HG03103 (cell line): ENCODE measurements around the gene AGRN.
"Not testable (repeated sequence)": the region's sequence is repeated elsewhere in the genome, so short reads cannot be mapped to it uniquely, and the experiment has no call there.

Experiments
- ATAC-seq: cut with Tn5 transposase; IDR thresholded peaks from one replicate; pipeline ENCODE4 v1.9.1; 2021; ENCODE audit warnings: low read depth; ENCODE audit not compliant: unreplicated experiment

Gene AGRN

DNA sequence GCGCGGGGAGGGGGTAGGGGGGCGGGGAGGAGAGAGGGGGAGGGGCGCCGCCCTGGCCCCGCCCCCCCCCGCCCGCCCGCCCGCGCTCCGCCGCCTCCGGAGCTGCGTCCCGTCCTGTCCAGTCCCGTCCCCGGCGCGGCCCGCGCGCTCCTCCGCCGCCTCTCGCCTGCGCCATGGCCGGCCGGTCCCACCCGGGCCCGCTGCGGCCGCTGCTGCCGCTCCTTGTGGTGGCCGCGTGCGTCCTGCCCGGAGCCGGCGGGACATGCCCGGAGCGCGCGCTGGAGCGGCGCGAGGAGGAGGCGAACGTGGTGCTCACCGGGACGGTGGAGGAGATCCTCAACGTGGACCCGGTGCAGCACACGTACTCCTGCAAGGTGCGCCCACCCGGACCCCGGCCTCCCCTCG, at the start of gene AGRN:
Gene AGRN (plus strand): TSS at position 121 of the 405 bp plus-strand sequence. CDS start 53 bp downstream, at position 174.
- peak; percentile 29 for ATAC-seq

- ATAC-seq = no peak
These were observed 49.5 kb upstream of the AGRN start for GRCh38 chr1:970242-970972.

DNA sequence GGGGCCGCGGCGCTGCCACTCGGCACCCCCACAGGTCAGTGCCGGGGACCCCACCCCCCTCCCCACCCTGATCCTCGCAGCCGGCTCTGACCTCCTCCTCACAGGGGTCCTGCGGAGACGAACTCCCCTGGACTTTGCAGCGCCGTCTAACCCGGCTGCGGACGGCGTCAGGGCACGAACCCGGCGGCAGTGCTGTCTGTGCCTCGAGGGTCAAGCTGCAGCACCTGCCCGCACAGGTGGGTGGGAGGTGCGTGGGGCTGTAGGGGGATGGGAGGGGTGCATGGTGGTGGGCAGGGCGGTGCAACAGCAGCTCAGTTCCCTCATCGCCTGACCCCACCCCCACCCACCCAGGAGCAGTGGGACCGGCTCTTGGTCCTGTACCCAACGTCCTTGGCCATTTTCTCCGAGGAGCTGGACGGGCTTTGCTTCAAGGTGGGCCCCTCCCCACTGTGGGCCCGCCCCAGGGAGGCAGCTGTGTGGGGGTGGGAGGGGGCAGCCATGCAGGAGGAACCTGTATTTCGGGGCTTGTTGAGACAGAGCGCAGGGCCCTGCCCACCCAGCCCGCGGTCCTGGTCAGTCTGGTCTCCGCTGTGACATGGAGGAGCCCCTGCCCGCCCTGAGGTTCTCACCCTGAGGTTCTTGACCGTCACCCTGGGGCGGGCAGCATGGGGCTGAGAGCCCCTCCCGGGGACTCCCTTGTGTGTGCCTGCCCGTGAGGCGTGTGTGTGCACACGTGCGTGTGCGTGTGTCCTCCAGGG, 48.8 kb upstream of the AGRN start:
- no peak for ATAC-seq

- no peak for ATAC-seq
These were observed 48.0 kb upstream of the AGRN start for GRCh38 chr1:971751-972506.

GRCh38 chr1:972726-973458, 47.0 kb upstream of the AGRN start:
- no peak for ATAC-seq

GRCh38 chr1:973459-974292, 46.2 kb upstream of the AGRN start:
- ATAC-seq = no peak

DNA sequence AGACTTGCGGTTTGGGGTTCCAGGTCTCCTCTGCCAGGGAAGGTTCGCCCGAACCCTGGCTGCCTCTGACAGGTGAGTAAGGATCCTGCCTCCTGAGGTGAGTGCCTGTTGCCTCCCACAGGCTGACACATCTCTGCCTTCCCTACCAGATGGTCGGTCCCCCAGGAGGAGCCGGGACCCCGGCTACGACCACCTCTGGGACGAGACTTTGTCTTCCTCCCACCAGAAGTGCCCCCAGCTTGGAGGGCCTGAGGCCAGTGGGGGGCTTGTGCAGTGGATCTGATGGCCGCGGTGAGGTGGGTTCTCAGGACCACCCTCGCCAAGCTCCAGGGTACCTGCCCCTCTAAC, 45.7 kb upstream of the AGRN start:
- no peak for ATAC-seq

- ATAC-seq = no peak
These were observed 45.1 kb upstream of the AGRN start for GRCh38 chr1:974687-975328.

- ATAC-seq = no peak
These were observed 44.6 kb upstream of the AGRN start for GRCh38 chr1:975365-975764.

GRCh38 chr1:975896-976683, 43.8 kb upstream of the AGRN start:
- ATAC-seq = no peak

GRCh38 chr1:976791-977190, 43.1 kb upstream of the AGRN start:
- ATAC-seq = not testable (repeated sequence)

- no peak for ATAC-seq
These were observed 41.7 kb upstream of the AGRN start for GRCh38 chr1:978069-978834.

- no peak for ATAC-seq
These were observed 40.8 kb upstream of the AGRN start for GRCh38 chr1:978835-979743.

GRCh38 chr1:979744-980072, 40.2 kb upstream of the AGRN start:
- no peak for ATAC-seq

DNA sequence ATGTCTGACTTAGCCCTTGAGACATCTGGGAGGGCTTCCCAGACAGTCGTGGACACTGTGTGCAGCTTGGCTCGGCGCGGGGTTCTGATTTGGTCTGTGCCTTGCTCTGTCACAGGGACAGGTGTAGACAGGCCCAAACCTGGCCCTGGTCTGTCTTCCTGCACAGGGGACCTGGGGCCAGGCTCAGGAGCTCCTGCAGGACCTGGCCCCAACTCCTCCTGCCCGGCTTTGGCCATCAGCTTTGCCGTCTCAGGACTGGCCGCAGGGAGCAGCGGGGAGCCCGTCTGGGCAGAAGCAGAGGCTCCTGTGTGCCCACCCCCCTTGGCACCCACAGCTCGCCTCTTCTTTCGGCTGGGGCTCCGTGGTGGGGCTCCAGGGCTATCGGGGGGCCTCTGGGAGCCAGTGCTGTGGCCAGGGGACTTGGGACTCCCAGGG, 39.8 kb upstream of the AGRN start:
- ATAC-seq = no peak

DNA sequence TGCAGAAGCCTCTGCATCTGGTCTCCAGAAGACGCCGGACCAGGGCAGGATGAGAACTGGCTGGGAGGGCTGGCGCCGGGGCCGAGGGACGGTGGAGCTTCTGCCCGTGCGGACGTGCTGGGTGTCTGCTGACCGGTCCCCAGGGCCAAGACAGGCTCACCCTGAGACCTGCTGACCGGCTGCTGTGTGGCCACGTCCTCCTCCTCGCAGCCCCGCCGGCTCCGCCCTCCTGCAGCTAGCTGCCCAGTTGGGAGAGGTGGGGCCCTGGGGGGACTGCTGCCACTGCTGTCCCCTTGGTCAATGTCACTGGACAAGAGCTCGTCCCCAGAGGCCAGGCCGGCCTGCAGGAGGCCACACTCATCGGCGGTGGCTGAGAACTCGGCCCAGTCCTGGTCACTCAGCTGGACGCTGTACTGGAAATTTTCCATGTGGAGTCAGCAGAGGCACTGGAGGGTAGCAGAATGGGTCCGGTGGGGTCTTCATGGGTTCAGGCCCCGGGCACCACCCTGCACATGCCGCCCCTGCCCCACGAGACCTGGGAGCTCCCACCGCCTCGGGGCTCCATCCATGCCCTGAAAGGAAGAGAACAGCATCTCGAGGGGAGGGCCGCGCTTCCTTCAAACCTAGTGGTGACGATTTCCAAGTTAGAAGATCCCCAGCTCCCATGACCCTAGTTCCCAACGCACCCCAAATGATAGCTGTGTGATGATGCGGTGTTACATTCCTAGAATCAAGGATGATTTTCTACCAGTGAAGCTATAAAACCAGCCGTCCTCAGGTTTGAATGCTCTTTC, 39.1 kb upstream of the AGRN start:
- no peak for ATAC-seq
